Measurements from ENCODE around the gene PRDM2.

The PRDM2 gene

DNA sequence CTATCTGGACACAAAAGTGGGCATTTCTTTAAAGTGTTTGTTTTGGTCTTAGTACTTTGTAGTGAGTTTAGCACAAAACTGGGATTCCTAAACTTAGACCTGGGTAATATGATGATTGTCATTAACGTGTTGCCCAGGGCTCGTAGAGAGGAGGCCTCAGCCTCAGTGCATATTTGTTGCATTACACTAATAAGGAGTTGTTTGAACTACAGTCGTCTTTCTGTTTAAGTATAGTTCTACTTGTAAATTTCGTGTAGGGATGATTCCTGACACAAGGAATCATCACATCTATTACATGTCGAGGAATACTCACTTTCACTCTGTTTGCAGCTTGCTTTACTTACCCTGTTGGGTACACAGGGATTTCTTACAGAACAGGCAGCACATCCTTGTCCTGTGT lies 85.0 kb downstream of the PRDM2 start:
- Histone ChIP-seq H3K4me1 (ENCODE audit: control insufficient read depth, low read depth, low read length) (no peaks in the 10 kb centered on the region), H3K27ac (ENCODE audit: low read length) (no peak overlapping the region), H3K9me3 (ENCODE audit: control insufficient read depth, low read depth, low read length) (no peaks in the 10 kb centered on the region), H3K4me3 (ENCODE audit: low read length) (no peak overlapping the region), H3K27me3 (ENCODE audit: control insufficient read depth, insufficient read depth, low read length) (no peaks in the 10 kb centered on the region), H3K9ac (ENCODE audit: low read length) (no peak overlapping the region), H3K36me3 (ENCODE audit: control insufficient read depth, low read depth, low read length) (peaks cover 14% of the 10 kb centered on the region)

- Histone ChIP-seq H3K36me3 (ENCODE audit: control insufficient read depth, low read depth, low read length) (peaks cover 3% of the 10 kb centered on the region), H3K27ac (ENCODE audit: low read length) (no peak overlapping the region)
Observed at GRCh38 chr1:13786541-13786940, 86.6 kb downstream of the PRDM2 start.

DNA sequence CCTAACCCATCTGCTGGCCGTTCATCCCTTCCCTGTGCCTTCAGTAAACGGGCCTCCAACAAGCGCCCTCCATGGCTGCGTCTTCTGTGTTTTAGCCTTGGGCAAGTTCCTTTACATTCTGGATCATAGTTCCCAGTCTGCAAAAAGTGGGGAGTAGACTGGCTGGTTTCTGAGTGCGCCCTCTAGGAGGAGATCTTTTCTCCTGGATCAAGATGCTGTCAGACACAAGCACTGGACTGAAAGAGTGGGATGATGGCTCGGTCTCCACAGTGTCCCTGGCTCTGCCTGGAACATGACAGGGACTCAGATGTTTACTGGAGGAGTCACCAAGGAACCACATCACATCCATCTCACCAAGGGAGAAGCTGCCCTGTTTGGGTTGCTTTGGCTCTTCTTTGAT lies 88.8 kb downstream of the PRDM2 start:
- Histone ChIP-seq H3K36me3 (ENCODE audit: control insufficient read depth, low read depth, low read length) (no peaks in the 10 kb centered on the region), H3K27ac (ENCODE audit: low read length) (no peak overlapping the region), H3K4me1 (ENCODE audit: control insufficient read depth, low read depth, low read length) (no peaks in the 10 kb centered on the region), H3K4me3 (ENCODE audit: low read length) (no peak overlapping the region), H3K27me3 (ENCODE audit: control insufficient read depth, insufficient read depth, low read length) (no peaks in the 10 kb centered on the region), H3K9me3 (ENCODE audit: control insufficient read depth, low read depth, low read length) (no peaks in the 10 kb centered on the region), H3K9ac (ENCODE audit: low read length) (no peak overlapping the region)

More at GRCh38 chr1:13786541-13786940, 86.6 kb downstream of the PRDM2 start:
- Histone ChIP-seq H3K4me3 (ENCODE audit: low read length) (no peak overlapping the region), H3K27me3 (ENCODE audit: control insufficient read depth, insufficient read depth, low read length) (no peaks in the 10 kb centered on the region), H3K4me1 (ENCODE audit: control insufficient read depth, low read depth, low read length) (no peaks in the 10 kb centered on the region), H3K9me3 (ENCODE audit: control insufficient read depth, low read depth, low read length) (no peaks in the 10 kb centered on the region), H3K9ac (ENCODE audit: low read length) (no peak overlapping the region)

DNA sequence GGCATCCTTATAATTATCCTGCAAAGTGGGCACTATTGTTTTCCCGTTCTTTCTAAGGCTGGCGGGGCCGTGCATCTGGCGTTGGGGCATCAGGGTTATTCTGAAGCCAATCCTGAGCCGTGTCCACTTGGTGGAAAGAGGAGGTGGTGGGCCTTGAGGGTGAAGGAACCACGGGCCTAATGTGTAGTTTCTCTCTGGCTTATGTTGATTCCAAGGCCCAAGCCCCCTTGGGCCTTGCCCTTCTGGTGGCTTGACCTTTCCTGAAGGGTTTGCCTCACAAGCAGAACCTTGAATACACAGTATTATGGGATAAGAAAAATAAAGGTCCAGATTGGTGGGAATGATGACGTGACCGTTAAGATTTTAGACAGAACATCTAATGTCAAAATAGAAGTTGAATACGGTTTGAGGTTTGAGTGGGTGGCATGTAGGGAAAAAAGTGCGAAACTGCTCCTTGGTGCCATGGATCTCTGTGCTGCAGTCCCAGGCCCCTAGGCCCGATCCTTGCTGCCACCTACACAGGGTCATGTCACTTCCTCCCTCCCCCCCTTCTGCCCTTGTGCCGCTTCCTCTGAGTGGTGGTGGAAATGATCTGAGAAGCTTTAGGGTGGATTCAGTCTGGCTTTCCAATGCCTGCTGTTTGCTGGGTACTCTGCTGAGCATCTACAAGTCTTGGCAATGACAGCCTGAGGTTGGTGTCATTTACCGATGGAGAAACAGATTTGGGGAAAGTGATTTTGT lies 90.5 kb downstream of the PRDM2 start:
- Histone ChIP-seq H3K27ac (ENCODE audit: low read length) (no peak overlapping the region), H3K9me3 (ENCODE audit: control insufficient read depth, low read depth, low read length) (no peaks in the 10 kb centered on the region), H3K9ac (ENCODE audit: low read length) (no peak overlapping the region), H3K4me3 (ENCODE audit: low read length) (no peak overlapping the region), H3K27me3 (ENCODE audit: control insufficient read depth, insufficient read depth, low read length) (no peaks in the 10 kb centered on the region), H3K36me3 (ENCODE audit: control insufficient read depth, low read depth, low read length) (no peaks in the 10 kb centered on the region), H3K4me1 (ENCODE audit: control insufficient read depth, low read depth, low read length) (no peaks in the 10 kb centered on the region)

- no peak overlapping the region for H3K4me3 ChIP-seq (ENCODE audit: low read length)
- no peaks in the 10 kb centered on the region for H3K9me3 ChIP-seq (ENCODE audit: control insufficient read depth, low read depth, low read length)
- H3K27ac ChIP-seq (ENCODE audit: low read length) = no peak overlapping the region
- H3K9ac ChIP-seq (ENCODE audit: low read length) = no peak overlapping the region
- H3K36me3 ChIP-seq (ENCODE audit: control insufficient read depth, low read depth, low read length) = no peaks in the 10 kb centered on the region
- H3K27me3 ChIP-seq (ENCODE audit: control insufficient read depth, insufficient read depth, low read length) = no peaks in the 10 kb centered on the region
- no peaks in the 10 kb centered on the region for H3K4me1 ChIP-seq (ENCODE audit: control insufficient read depth, low read depth, low read length)
Observed at GRCh38 chr1:13792419-13792818, 92.4 kb downstream of the PRDM2 start.

DNA sequence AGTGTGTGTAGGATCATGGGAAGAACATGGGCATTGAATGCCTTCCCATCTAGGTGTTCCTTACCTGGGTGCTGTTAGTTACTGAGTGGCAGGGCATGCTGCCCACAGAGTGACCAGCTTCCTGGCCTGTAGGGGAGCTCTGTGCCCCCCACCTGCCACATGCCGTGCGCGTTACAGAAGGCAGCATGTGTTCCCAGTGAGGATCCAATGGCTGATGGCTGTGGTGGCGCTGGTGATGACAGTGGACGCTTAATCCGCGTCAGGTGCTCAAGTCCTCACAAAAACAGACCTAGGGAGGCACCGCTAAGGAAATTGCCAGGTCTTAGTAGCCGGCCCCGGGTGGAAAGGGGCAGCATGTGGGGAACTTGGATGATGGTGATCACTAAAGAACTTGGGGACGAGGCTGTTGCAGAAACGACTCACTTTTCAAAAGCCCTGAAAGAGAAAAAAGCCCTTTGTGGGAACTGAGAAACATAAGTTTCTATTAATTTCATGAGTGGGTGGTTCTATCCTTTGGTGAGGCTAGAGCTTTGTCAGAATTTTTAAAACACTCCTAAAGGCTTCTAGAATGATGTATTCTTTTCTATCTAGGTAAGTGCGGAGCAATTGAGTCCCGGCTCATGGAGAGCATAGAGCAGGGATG lies 93.2 kb downstream of the PRDM2 start:
- Histone ChIP-seq H3K4me3 (ENCODE audit: low read length) (no peak overlapping the region), H3K36me3 (ENCODE audit: control insufficient read depth, low read depth, low read length) (no peaks in the 10 kb centered on the region), H3K27ac (ENCODE audit: low read length) (no peak overlapping the region), H3K9me3 (ENCODE audit: control insufficient read depth, low read depth, low read length) (no peaks in the 10 kb centered on the region), H3K9ac (ENCODE audit: low read length) (no peak overlapping the region), H3K4me1 (ENCODE audit: control insufficient read depth, low read depth, low read length) (no peaks in the 10 kb centered on the region), H3K27me3 (ENCODE audit: control insufficient read depth, insufficient read depth, low read length) (no peaks in the 10 kb centered on the region)

DNA sequence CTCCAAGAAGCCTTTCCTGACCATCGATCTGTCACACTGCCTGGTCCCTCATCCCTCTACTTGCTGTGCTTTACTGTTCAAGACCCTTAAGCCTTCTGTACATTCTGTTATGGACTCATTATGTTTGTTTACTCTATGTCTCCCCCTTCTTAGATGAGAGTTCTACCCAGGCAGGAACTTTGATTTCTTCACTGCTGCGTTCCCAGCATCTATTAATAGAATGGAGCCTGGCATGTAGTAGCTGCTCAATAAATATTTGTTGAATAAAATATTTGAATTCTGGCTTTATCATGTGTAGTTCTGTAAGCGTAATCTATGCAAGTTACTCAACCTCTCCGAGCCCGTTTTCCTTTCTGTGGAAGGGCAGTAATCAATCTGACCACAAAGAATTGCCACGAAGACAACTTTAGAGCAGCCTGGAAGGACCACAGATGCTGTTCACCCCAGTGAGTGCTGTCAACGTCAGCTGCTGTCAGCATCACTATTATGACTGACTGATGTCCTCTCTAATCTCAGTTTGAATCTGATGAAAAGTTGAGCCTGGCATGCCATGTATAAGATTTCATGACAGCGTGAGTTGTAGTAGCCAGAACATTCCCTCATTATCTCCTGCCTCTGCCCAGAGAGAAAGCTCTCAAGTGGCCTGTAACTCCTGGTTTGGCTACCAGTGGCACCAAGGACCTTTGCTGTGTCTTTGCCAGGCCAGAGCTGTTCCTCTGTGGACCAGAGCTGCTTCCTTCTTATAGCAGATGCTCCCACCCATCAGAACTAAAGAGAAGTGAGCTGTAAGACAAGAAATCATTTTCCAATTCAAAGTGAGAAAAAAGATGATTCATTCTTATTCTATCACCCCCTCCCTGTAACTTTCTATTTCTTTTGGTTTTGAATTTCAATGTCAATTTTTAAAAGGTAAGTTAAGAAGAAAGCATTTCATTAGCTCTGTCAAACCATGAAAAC lies 94.5 kb downstream of the PRDM2 start:
- no peaks in the 10 kb centered on the region for H3K9me3 ChIP-seq (ENCODE audit: control insufficient read depth, low read depth, low read length)
- no peaks in the 10 kb centered on the region for H3K36me3 ChIP-seq (ENCODE audit: control insufficient read depth, low read depth, low read length)
- H3K9ac ChIP-seq (ENCODE audit: low read length) = no peak overlapping the region
- no peak overlapping the region for H3K27ac ChIP-seq (ENCODE audit: low read length)
- H3K4me3 ChIP-seq (ENCODE audit: low read length) = no peak overlapping the region
- H3K27me3 ChIP-seq (ENCODE audit: control insufficient read depth, insufficient read depth, low read length) = no peaks in the 10 kb centered on the region
- no peaks in the 10 kb centered on the region for H3K4me1 ChIP-seq (ENCODE audit: control insufficient read depth, low read depth, low read length)

GRCh38 chr1:13797397-13797796 lies 97.4 kb downstream of the PRDM2 start:
- H3K9me3 ChIP-seq (ENCODE audit: control insufficient read depth, low read depth, low read length) = no peaks in the 10 kb centered on the region
- H3K4me3 ChIP-seq (ENCODE audit: low read length) = no peak overlapping the region
- no peak overlapping the region for H3K27ac ChIP-seq (ENCODE audit: low read length)
- H3K27me3 ChIP-seq (ENCODE audit: control insufficient read depth, insufficient read depth, low read length) = no peaks in the 10 kb centered on the region
- H3K9ac ChIP-seq (ENCODE audit: low read length) = no peak overlapping the region
- no peaks in the 10 kb centered on the region for H3K4me1 ChIP-seq (ENCODE audit: control insufficient read depth, low read depth, low read length)
- no peaks in the 10 kb centered on the region for H3K36me3 ChIP-seq (ENCODE audit: control insufficient read depth, low read depth, low read length)

DNA sequence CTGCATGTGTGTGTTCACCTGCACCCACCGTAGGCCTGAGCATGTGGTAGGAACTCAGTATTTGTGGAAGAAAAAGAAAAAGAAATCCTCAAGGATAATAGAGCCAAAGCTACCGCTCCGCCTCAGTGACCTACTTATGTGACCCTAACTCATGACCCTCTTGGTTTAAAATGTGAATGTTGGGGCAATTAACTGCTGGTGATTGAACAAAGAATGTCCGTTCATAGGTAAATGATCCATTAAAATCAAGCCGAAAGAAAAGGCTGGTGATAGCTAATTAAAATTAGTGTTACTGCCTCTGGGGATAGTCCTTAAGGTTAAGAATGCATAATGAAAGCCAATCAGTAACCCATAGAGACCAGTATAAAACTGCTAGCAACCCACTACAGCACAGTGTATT lies 98.1 kb downstream of the PRDM2 start:
- Histone ChIP-seq H3K4me1 (ENCODE audit: control insufficient read depth, low read depth, low read length) (no peaks in the 10 kb centered on the region), H3K36me3 (ENCODE audit: control insufficient read depth, low read depth, low read length) (no peaks in the 10 kb centered on the region), H3K27ac (ENCODE audit: low read length) (no peak overlapping the region), H3K27me3 (ENCODE audit: control insufficient read depth, insufficient read depth, low read length) (no peaks in the 10 kb centered on the region), H3K9me3 (ENCODE audit: control insufficient read depth, low read depth, low read length) (no peaks in the 10 kb centered on the region), H3K4me3 (ENCODE audit: low read length) (no peak overlapping the region), H3K9ac (ENCODE audit: low read length) (no peak overlapping the region)

GRCh38 chr1:13799502-13800283 lies 99.7 kb downstream of the PRDM2 start:
- Histone ChIP-seq H3K9me3 (ENCODE audit: control insufficient read depth, low read depth, low read length) (no peaks in the 10 kb centered on the region), H3K36me3 (ENCODE audit: control insufficient read depth, low read depth, low read length) (no peaks in the 10 kb centered on the region), H3K27me3 (ENCODE audit: control insufficient read depth, insufficient read depth, low read length) (no peaks in the 10 kb centered on the region), H3K4me1 (ENCODE audit: control insufficient read depth, low read depth, low read length) (no peaks in the 10 kb centered on the region), H3K9ac (ENCODE audit: low read length) (no peak overlapping the region), H3K4me3 (ENCODE audit: low read length) (no peak overlapping the region), H3K27ac (ENCODE audit: low read length) (no peak overlapping the region)

DNA sequence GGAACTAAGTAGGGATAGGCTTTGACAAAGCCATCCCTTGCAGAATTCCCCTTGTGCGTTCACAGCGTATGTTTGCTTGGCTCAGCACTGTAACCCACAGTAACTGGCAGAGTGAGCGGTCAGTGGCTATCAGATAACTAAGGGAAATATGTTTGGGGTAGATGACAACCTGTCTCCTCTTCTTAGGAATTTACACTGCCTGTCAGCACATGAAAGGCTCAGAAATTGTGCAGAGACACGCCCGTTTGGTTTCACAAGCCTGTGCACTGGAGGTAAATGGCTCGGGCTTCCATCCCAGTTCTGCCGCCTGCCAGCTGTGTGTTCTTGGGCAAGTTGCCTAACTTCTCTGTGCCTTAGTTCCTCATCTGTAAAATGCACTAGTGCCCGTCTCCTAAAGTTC lies 101.2 kb downstream of the PRDM2 start:
- Histone ChIP-seq H3K4me3 (ENCODE audit: low read length) (no peak overlapping the region), H3K4me1 (ENCODE audit: control insufficient read depth, low read depth, low read length) (no peaks in the 10 kb centered on the region), H3K27me3 (ENCODE audit: control insufficient read depth, insufficient read depth, low read length) (no peaks in the 10 kb centered on the region), H3K9ac (ENCODE audit: low read length) (no peak overlapping the region), H3K9me3 (ENCODE audit: control insufficient read depth, low read depth, low read length) (no peaks in the 10 kb centered on the region), H3K27ac (ENCODE audit: low read length) (no peak overlapping the region), H3K36me3 (ENCODE audit: control insufficient read depth, low read depth, low read length) (no peaks in the 10 kb centered on the region)
